WTC11 (cell line): ENCODE measurements around the gene CD37. TPM values are rescaled to one million over a fixed set of nuclear protein-coding genes. Genes with fewer than 3 reads are reported as not detected.

Experiments used
- ATAC-seq: fragments of 200-7000 bp; cut with Tn5 transposase; 2 replicates; pipeline ENCODE4 v1.10.0; 2021; ENCODE audit warnings: mild to moderate bottlenecking, moderate library complexity
- CTCF ChIA-PET: fragments of 300-600 bp; sonication (Branson Sonifier 250); formaldehyde crosslinking; loops from one replicate; lab custom pipeline; 2021; ENCODE audit warnings: antibody characterized with exemption; lab: Charles Lee
- POLR2A ChIA-PET: fragments of 350-600 bp; sonication (Branson Sonifier 250); formaldehyde crosslinking; loops from one replicate; lab custom pipeline; 2021; ENCODE audit warnings: antibody characterized with exemption; lab: Charles Lee
- DNase-seq: peaks from one replicate; pipeline ENCODE4 v3.0.0; 2021; ENCODE audit warnings: low spot score
- H3K27ac Mint-ChIP-seq: 2 replicates; pipeline ENCODE4 v1.8.0; 2021; ENCODE audit warnings: mixed read lengths
- H3K27me3 Mint-ChIP-seq: 2 replicates; pipeline ENCODE4 v1.8.0; 2021; ENCODE audit warnings: low read depth, mild to moderate bottlenecking, moderate library complexity, mixed read lengths
- H3K36me3 Mint-ChIP-seq: 2 replicates; pipeline ENCODE4 v1.8.0; 2021; ENCODE audit warnings: mixed read lengths
- H3K4me1 Mint-ChIP-seq: 2 replicates; pipeline ENCODE4 v1.8.0; 2022; ENCODE audit warnings: mixed read lengths
- H3K4me3 Mint-ChIP-seq: 2 replicates; pipeline ENCODE4 v1.8.0; 2021; ENCODE audit warnings: mild to moderate bottlenecking, moderate library complexity, mixed read lengths
- H3K9me3 Mint-ChIP-seq: 2 replicates; pipeline ENCODE4 v1.8.0; 2021; ENCODE audit warnings: mixed read lengths
- ATF1 ChIP-seq: sonication (generic); formaldehyde crosslinking; IDR thresholded peaks from 2 replicates; pipeline ENCODE4 v1.8.1; 2023; ENCODE audit warnings: mild to moderate bottlenecking, moderate library complexity, missing genetic modification reagents
- ATF2 ChIP-seq: sonication (generic); formaldehyde crosslinking; IDR thresholded peaks from 2 replicates; pipeline ENCODE4 v1.8.1; 2022; ENCODE audit warnings: low read depth, missing genetic modification reagents, borderline replicate concordance
- FOXK1 ChIP-seq: sonication (generic); formaldehyde crosslinking; IDR thresholded peaks from 2 replicates; pipeline ENCODE4 v1.8.0; 2022; ENCODE audit warnings: mild to moderate bottlenecking, moderate library complexity, missing genetic modification reagents
- GTF2I ChIP-seq: fragments of 250-450 bp; sonication (Bioruptor Pico); conservative IDR thresholded peaks from 2 replicates; pipeline ENCODE4 v1.4.0; 2021; ENCODE audit warnings: mild to moderate bottlenecking
- HMGA2 ChIP-seq: fragments of 250-450 bp; sonication (Bioruptor Pico); IDR thresholded peaks from 2 replicates; pipeline ENCODE4 v1.4.0; 2021; ENCODE audit warnings: mild to moderate bottlenecking, moderate library complexity
- MLX ChIP-seq: sonication (generic); formaldehyde crosslinking; IDR thresholded peaks from 2 replicates; pipeline ENCODE4 v1.8.1; 2023; ENCODE audit warnings: mild to moderate bottlenecking, missing genetic modification reagents, moderate library complexity
- NR1H2 ChIP-seq: sonication (generic); formaldehyde crosslinking; IDR thresholded peaks from 2 replicates; pipeline ENCODE4 v1.9.0; 2021; ENCODE audit warnings: mild to moderate bottlenecking, moderate library complexity, missing genetic modification reagents
- OVOL2 ChIP-seq: fragments of 250-450 bp; sonication (Bioruptor Pico); IDR thresholded peaks from 2 replicates; pipeline ENCODE4 v1.9.0; 2021; ENCODE audit warnings: mild to moderate bottlenecking, borderline replicate concordance
- PREB ChIP-seq: sonication (generic); formaldehyde crosslinking; IDR thresholded peaks from 2 replicates; pipeline ENCODE4 v1.8.1; 2022; ENCODE audit warnings: mild to moderate bottlenecking, missing genetic modification reagents, moderate library complexity, borderline replicate concordance
- TEAD4 ChIP-seq: sonication (generic); formaldehyde crosslinking; IDR thresholded peaks from 2 replicates; pipeline ENCODE4 v1.8.0; 2022; ENCODE audit warnings: mild to moderate bottlenecking, missing genetic modification reagents
- ZBTB43 ChIP-seq: sonication (generic); formaldehyde crosslinking; IDR thresholded peaks from 2 replicates; pipeline ENCODE4 v1.8.1; 2023; ENCODE audit warnings: mild to moderate bottlenecking, missing genetic modification reagents
- ZNF138 ChIP-seq: sonication (generic); formaldehyde crosslinking; conservative IDR thresholded peaks from 2 replicates; pipeline ENCODE4 v1.8.1; 2022; ENCODE audit warnings: mild to moderate bottlenecking, moderate library complexity, missing genetic modification reagents
- ZNF317 ChIP-seq: sonication (generic); formaldehyde crosslinking; IDR thresholded peaks from 2 replicates; pipeline ENCODE4 v1.8.1; 2023; ENCODE audit warnings: low read depth, mild to moderate bottlenecking, moderate library complexity, missing genetic modification reagents, borderline replicate concordance
- total RNA-seq: library from RNA; stranded (reverse); gene quantifications from 3 replicates; pipeline ENCODE4 v1.2.3, GENCODE V29; 2021
- TF ChIP-seq, protein P1 (sequence below): sonication (generic); formaldehyde crosslinking; IDR thresholded peaks from 2 replicates; pipeline ENCODE4 v1.8.1; 2023; ENCODE audit warnings: mild to moderate bottlenecking, moderate library complexity, missing genetic modification reagents
- TF ChIP-seq, protein P2 (sequence below): fragments of 250-450 bp; sonication (Bioruptor Pico); conservative IDR thresholded peaks from 2 replicates; pipeline ENCODE4 v1.9.0; 2021; ENCODE audit warnings: mild to moderate bottlenecking

Gene CD37
- total RNA-seq, 1 experiment from 2014 or later: 1.6 TPM

DNA sequence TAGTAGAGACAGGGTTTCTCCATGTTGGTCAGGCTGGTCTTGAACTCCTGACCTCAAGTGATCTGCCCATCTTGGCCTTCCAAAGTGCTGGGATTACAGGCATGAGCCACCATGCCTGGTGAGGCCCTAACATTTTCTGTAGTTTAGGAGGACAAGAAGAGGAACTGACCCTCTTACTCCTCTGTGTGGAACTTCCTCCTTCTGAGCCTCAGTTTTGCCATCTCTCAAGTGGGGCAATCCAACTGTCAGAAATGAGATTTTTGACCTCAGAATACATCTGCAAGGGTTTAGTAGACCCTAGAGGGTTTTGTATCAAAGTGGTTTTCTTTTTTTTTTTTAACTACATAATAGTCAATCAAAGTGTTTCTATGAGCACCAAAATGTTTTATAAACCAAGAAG is 30.9 kb downstream of the CD37 start (continued):
- TF ChIP-seq, protein P1, sequence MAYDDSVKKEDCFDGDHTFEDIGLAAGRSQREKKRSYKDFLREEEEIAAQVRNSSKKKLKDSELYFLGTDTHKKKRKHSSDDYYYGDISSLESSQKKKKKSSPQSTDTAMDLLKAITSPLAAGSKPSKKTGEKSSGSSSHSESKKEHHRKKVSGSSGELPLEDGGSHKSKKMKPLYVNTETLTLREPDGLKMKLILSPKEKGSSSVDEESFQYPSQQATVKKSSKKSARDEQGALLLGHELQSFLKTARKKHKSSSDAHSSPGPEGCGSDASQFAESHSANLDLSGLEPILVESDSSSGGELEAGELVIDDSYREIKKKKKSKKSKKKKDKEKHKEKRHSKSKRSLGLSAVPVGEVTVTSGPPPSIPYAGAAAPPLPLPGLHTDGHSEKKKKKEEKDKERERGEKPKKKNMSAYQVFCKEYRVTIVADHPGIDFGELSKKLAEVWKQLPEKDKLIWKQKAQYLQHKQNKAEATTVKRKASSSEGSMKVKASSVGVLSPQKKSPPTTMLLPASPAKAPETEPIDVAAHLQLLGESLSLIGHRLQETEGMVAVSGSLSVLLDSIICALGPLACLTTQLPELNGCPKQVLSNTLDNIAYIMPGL (CRISPR knock-in tag): no peak
- TF ChIP-seq ATF2 (CRISPR knock-in tag) (no peak), HMGA2 (CRISPR knock-in tag) (no peak), MLX (CRISPR knock-in tag) (no peak), ZBTB43 (CRISPR knock-in tag) (no peak)
- TF ChIP-seq, protein P2, sequence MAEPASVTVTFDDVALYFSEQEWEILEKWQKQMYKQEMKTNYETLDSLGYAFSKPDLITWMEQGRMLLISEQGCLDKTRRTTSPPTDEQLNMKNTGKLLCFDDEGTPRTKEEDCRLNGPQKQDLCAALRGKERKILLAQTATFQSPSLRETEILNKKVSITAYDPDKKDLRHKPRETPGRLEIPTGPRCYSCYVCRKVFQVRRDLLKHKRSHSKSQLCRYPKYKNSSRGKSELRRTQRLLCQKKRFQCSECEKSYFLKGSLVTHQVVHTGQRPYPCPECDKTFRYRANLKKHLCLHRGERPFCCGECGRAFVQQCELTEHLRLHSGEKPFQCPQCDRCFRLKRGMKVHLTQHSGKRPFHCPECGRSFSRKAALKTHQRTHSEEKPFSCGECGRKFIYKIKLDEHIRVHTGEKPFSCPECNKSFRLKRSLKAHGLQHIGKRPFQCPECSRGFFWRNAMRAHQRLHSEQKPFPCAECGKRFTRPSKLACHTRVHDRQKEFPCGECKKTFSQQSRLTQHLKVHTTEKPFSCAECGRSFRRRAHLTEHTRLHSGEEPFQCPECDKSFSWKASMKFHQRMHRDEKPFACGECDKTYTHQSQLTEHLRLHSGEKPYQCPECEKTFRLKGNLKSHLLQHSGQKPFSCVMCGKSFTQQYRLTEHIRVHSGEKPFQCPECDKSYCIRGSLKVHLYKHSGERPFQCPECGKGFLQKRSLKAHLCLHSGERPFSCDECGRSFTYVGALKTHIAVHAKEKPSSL: no peak

DNA sequence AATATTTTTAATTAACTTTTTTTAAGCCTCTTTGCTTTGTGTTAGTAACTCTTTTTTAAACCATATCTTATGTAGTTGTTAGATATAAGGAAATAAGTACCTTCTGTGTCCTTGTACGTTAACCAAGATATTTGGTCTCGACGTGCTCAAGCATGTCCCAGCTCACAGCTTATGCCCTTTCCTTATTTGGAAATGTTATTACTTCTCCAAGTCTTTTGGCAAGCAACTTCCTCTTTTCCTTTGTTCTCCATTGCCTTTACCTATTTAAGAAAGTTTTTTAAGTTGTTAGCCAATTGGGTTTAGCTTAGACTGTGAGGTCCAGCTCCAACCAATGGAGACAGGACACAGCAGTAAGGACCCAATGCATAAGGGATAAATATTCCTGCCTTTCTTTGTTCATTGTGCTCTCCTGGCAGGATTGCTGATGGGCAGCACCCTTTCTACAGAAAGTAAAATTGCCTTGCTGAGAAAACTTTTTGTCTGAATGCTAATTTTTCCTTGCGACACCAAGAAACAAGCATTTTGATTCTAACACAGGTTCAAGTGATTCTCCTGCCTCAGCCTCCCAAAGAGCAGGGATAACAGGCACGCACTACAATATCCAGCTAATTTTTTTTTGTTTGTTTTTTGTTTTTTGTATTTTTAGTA is 33.6 kb downstream of the CD37 start:
- ChIA-PET POLR2A (no interaction called here), CTCF (no interaction called here)
- Mint-ChIP-seq H3K27ac (no peak overlapping the region), H3K27me3 (peaks cover 23% of the 10 kb centered on the region), H3K36me3 (peaks cover 21% of the 10 kb centered on the region), H3K4me3 (no peak overlapping the region), H3K9me3 (peaks cover 25% of the 10 kb centered on the region), H3K4me1 (peaks cover 8% of the 10 kb centered on the region)
- no peak for ATAC-seq
- TF ChIP-seq GTF2I (CRISPR knock-in tag) (no peak), TEAD4 (CRISPR knock-in tag) (no peak), FOXK1 (no peak), ATF1 (CRISPR knock-in tag) (no peak), ZNF138 (CRISPR knock-in tag) (no peak), OVOL2 (CRISPR knock-in tag) (no peak), PREB (CRISPR knock-in tag) (no peak), NR1H2 (CRISPR knock-in tag) (no peak), ZNF317 (CRISPR knock-in tag) (no peak)
- no peak for DNase-seq
